Activated CD4-positive, alpha-beta T cell treated with anti-CD3 and anti-CD28 coated beads for 48 hours (primary cell): ENCODE results near the gene KANSL1.

Source experiments
- DNase-seq: peaks from one replicate; pipeline ENCODE4 v3.0.0-alpha.2; 2020

KANSL1 gene

DNA sequence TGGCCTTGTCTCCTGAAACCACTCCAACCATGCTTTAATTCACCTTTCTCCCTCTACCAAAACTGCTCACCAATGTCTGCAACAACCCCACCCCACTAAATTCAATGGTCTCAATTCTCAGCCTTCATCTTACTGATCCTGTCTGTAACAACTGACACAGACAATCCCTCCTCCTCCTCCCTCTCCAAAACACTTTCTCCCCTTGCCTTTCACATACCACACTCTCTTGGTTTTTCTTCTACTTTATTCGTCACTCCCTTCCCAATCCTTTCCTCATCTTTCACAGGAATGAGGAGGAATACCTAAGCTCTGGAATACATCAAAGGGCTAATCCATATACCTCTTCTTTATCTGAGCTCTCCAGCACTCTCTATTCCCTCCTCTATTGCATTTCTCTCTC, 128.8 kb downstream of the KANSL1 start:
- DNase-seq: no peak

- no peak for DNase-seq
These were observed 130.0 kb downstream of the KANSL1 start for GRCh38 chr17:46063241-46063640.

DNA sequence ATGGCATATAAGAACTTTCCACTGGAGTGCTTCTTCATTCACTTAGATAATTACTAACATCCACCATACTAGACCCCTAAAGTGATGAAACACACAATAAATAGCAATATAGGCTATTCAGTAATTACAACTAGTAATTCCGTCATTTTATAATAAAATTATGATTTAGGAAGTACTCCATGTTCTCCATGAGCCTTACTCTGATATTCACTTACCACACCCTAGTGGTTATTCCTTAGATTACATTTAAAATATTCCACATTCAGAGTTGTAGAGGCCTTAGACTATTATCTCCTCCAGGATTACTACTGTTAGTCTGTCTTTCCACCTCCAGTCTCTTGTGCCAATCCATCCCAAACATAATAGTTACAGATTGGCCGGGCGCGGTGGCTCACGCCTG, 131.8 kb downstream of the KANSL1 start:
- no peak for DNase-seq

DNA sequence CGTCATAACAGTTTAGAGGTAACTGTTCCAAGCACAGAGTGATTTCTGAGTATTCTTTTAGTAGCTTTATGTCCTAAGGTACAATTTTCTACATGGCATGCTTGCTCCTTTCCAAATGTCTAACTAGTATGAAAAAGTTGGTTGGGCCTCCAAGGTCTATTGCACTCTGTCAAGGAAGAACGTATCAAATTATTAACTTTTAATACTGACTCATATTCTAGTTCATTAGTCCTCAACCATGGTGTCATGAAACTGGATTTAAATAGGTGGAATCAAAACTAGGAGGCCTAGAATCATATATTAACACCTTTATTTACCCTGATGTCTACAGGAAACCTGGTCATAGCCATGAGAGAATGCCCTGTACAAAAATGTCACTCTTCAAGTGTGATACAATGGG, 132.8 kb downstream of the KANSL1 start:
- no peak for DNase-seq

GRCh38 chr17:46059486-46059885, 133.7 kb downstream of the KANSL1 start:
- no peak for DNase-seq

GRCh38 chr17:46057366-46057765, 135.9 kb downstream of the KANSL1 start:
- no peak for DNase-seq

DNA sequence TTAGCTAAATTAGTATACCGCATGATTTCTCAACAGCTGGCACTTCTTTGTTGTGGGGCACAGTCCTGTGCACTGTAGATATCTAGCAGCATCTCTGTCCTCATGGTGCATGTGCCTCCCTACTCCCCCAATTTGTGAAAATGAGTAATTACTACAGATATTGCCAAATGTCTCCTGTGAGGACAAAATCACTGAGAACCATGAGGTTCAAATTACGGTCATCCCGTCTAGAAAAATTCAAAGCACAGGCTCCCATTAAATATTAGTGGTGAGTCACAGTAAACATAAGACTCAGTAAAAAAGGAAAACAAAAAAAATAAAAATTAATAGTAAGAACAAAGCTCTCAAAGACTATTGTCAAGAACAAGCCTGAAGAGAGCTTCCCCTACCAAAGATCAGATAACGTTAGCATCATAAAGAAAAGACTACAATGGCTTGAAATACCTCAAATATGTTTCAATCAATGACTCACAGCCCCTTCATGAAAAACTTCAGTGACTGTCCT, 136.4 kb downstream of the KANSL1 start:
- DNase-seq: no peak

DNA sequence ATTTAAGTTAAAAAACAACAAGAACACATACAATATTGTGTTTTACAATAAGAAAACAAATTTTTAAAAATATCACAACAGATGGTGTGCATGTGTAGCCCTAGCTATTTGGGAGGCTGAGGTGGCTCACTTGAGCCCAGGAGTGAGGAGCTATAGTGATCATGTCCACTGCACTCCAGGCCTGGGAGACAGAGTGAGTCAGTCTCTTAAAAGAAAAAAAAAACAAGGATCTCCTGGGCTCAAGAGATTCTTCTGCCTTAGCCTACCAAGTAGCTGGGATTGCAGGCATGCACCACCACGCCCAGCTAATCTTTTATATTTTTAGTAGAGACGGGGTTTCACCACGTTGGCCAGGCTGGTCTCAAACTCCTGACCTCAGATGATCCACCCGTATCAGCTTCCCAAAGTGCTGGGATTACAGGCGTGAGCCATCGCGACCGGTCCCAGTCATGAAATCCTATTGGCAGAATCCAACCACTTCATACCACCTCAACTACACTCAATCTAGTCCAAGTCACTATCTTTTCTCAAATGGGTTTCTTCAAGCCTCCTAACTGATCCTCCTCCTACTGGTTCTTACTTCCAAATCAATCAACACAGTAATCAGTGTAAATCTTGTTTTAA, 139.2 kb downstream of the KANSL1 start:
- no peak for DNase-seq

GRCh38 chr17:46049656-46050055, 143.6 kb downstream of the KANSL1 start:
- DNase-seq: no peak

- DNase-seq: no peak
These were observed 145.4 kb downstream of the KANSL1 start for GRCh38 chr17:46047856-46048255.

GRCh38 chr17:46047398-46047797, 145.8 kb downstream of the KANSL1 start:
- DNase-seq: no peak

DNA sequence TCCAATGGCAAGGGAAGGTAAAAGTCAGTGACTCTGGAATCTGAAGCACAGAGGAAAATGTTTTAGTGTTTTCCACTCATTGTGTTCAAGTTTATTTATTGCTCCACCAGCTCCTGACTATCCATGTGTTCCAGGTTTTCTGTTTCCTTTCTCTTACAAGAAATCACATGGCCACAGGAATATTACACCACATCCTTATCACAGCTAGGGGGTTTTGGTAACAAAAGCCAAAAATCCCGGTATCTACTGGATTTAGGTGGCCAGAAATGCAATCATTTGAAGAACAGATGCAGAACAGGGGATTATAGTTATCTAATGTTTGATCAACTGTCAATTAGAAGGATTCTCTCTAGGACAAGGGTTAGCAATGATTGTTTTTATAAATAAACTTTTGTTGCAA, 146.3 kb downstream of the KANSL1 start:
- no peak for DNase-seq

DNA sequence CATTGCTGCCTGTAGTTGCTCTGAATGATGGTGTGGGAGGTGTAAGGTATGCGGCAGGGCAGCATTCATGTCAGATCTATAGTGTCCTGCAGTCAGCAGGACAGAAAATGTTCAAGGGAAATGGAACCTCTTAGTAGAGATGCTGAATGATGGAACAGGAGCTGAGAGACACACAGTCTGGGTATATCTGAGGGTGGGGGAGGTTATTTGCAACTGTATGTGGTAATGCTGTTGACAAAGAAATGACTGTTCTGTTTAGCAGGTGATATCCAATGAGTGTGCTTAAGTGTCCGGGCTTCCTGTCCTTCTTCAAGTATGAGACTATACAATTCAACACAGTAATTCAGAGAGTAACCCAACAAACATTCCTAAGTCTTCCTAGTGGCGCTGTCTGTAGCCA, 147.6 kb downstream of the KANSL1 start:
- DNase-seq: no peak

DNA sequence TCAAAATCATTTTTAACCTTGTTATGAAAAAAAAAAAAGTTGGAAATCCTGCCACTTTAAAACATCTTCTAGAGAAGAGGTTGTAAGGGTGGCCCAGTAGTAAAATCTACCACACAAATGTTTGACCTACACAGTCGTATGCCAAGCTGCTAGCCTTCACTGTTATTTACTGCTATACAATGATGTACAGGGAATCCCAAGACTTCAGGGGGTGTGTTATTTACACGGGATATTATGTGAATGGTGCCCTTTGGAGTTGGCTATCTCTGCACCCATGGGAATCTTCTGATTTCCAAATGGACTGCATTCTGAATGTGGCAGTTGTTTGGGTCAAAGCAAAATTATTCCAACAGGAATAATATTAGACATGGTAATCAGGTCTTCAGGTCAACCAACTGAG, 148.2 kb downstream of the KANSL1 start:
- DNase-seq: no peak

GRCh38 chr17:46044286-46044928, 148.8 kb downstream of the KANSL1 start:
- DNase-seq: peak; percentile 58

DNA sequence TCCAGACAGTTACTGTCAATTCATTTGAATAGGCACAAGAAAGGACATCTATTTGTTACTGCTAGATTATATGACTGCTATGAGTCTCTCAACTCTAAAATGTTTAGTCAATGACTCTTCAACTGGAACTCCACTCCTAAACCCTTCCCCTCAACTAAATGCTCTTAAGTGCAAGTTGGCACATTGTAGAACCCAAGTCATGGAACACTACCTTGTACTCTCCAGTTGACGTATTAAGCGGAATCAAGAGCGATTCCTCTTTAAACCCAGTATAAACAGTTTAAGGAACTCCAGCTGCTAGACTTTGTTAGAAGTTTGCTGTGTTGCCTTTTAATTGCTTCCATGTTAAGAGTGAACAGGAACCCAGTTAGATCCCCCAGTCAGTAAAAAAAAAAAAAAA, 149.6 kb downstream of the KANSL1 start:
- no peak for DNase-seq

DNA sequence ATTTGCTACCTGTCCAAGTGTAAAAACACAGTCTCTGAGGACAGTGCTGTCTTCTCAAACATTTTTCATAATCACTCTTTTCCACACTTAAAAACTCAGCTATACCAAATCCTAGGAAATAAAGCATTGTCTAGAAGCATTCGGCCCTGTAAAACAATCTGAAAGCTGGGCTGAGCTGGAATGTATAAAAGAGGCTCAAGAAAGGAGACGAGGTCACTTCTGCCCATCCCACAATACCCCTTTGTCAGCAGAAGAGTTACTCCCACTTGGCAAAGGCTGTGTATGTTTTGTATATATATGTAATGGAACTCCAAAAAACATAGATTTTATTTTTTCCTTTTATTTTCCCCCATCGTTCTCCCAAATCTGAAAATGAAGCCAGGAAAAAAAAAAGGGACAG, 150.3 kb downstream of the KANSL1 start:
- DNase-seq: no peak

DNA sequence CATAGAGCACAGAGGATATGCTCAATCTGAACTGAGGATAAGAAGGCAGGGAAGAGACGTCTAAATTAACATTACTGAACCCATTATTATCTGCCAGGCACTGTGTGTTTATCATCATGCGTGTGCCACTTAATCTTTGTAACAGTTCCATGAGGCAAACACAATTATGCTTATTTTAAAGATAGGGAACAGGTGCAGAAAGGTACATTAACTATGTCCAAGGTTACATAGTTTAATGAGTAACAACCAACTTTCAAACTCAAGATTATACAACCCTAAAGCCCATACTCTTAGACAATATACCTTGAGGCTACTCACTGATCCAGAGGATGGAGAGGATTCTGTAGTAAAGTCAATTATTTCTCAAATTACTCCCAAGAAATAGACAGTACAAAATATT, 151.0 kb downstream of the KANSL1 start:
- no peak for DNase-seq

- no peak for DNase-seq
These were observed 153.5 kb downstream of the KANSL1 start for GRCh38 chr17:46039592-46040186.

DNA sequence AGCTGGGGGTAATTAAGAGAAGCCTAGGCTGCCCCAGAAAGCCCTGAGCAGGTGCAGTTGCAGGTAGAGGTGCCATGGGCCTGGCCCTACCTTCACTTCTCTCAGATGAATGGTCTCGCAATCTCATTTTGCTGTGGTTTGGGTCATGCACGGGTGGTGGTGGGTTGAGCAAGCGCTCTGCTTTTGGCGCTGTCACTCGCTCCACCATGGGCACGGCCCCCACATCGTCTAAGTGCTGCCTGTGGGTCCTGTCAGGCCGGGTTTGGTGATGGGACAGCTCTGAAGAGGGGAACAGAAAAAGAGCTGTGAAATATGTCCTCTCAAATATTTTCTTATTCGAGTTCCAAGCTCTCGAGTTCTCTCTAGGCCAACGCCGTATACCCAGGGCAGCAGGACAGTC, 154.3 kb downstream of the KANSL1 start:
- DNase-seq: no peak

- no peak for DNase-seq
These were observed 154.8 kb downstream of the KANSL1 start for GRCh38 chr17:46038414-46038813.

- no peak for DNase-seq
These were observed 155.4 kb downstream of the KANSL1 start for GRCh38 chr17:46037722-46038255.

GRCh38 chr17:46036491-46036890, 156.7 kb downstream of the KANSL1 start:
- DNase-seq: no peak

GRCh38 chr17:46035112-46035818, 158.0 kb downstream of the KANSL1 start:
- DNase-seq: no peak
